Smooth muscle cell (in vitro differentiated cells): ENCODE results near the gene ATP5F1D. TPM values are rescaled to one million over a fixed set of nuclear protein-coding genes. Genes with fewer than 3 reads are reported as not detected.
"Not testable (repeated sequence)": the region's sequence is repeated elsewhere in the genome, so short reads cannot be mapped to it uniquely, and the experiment has no call there.

Experiments used
- DNase-seq: peaks from one replicate; lab custom pipeline; 2025; ENCODE audit not compliant: unreplicated experiment; lab: John Stamatoyannopoulos, UW
- H2AFZ ChIP-seq: fragments of 200-600 bp; sonication (generic); 2 replicates; pipeline ENCODE4 v1.6.0; 2016; ENCODE audit warnings: antibody characterized with exemption, low read depth, mild to moderate bottlenecking
- H3F3A ChIP-seq: fragments of 200-600 bp; sonication (generic); 2 replicates; pipeline ENCODE4 v1.6.0; 2017; ENCODE audit warnings: antibody characterized with exemption, low read depth
- H3K27ac ChIP-seq: fragments of 200-600 bp; sonication (generic); 2 replicates; pipeline ENCODE4 v1.5.1; 2016; ENCODE audit warnings: low read depth, mild to moderate bottlenecking
- H3K27me3 ChIP-seq: fragments of 200-600 bp; sonication (generic); 2 replicates; pipeline ENCODE4 v1.6.1; 2016; ENCODE audit warnings: low read depth, mild to moderate bottlenecking
- H3K36me3 ChIP-seq: fragments of 200-600 bp; sonication (generic); 2 replicates; pipeline ENCODE4 v1.5.1; 2016; ENCODE audit warnings: low read depth
- H3K4me1 ChIP-seq: fragments of 200-600 bp; sonication (generic); 2 replicates; pipeline ENCODE4 v1.5.1; 2016; ENCODE audit warnings: low read depth
- H3K4me2 ChIP-seq: fragments of 200-600 bp; sonication (generic); 2 replicates; pipeline ENCODE4 v1.6.0; 2016; ENCODE audit warnings: mild to moderate bottlenecking
- H3K4me3 ChIP-seq: fragments of 200-600 bp; sonication (generic); 2 replicates; pipeline ENCODE4 v1.5.1; 2016; ENCODE audit warnings: mild to moderate bottlenecking
- H3K79me2 ChIP-seq: fragments of 200-600 bp; sonication (generic); 2 replicates; pipeline ENCODE4 v1.6.0; 2016; ENCODE audit warnings: low read depth, mild to moderate bottlenecking
- H3K9ac ChIP-seq: fragments of 200-600 bp; sonication (generic); 2 replicates; pipeline ENCODE4 v1.6.0; 2016; ENCODE audit warnings: low read depth
- H3K9me3 ChIP-seq: fragments of 200-600 bp; sonication (generic); replicated peaks from 2 replicates; pipeline ENCODE4 v1.5.1; 2016; ENCODE audit warnings: low read depth
- H4K20me1 ChIP-seq: fragments of 200-600 bp; sonication (generic); 2 replicates; pipeline ENCODE4 v1.6.0; 2016; ENCODE audit warnings: low read depth
- WGBS: methylation state at CpG from one replicate; pipeline ENCODE4 v1.1.7; 2016; ENCODE audit warnings: low lambda C conversion rate; 5-methylcytosine and 5-hydroxymethylcytosine counted together
- polyA plus RNA-seq: library from polyadenylated mRNA; unstranded; fragments of >200 nt; fragmentation: Nextera tagmentation; extraction: Ambion mirVana; gene quantifications from 2 replicates; pipeline ENCODE4 v1.2.1, GENCODE V29; 2016
- total RNA-seq: library from RNA; depleted of rRNA; stranded (reverse); fragments of >200 nt; gene quantifications from 2 replicates; pipeline ENCODE4 v1.2.3, GENCODE V29; 2014
- TF ChIP-seq, protein P1 (sequence below): fragments of 200-600 bp; sonication (generic); IDR thresholded peaks from 2 replicates; pipeline ENCODE4 v1.5.1; 2017; ENCODE audit warnings: borderline replicate concordance, mild to moderate bottlenecking, antibody characterized with exemption; ENCODE audit not compliant: insufficient read depth, poor library complexity, severe bottlenecking

ATP5F1D gene
- total and polyA plus RNA-seq, 2 experiments from 2014 or later: 68.8 to 272 TPM

DNA sequence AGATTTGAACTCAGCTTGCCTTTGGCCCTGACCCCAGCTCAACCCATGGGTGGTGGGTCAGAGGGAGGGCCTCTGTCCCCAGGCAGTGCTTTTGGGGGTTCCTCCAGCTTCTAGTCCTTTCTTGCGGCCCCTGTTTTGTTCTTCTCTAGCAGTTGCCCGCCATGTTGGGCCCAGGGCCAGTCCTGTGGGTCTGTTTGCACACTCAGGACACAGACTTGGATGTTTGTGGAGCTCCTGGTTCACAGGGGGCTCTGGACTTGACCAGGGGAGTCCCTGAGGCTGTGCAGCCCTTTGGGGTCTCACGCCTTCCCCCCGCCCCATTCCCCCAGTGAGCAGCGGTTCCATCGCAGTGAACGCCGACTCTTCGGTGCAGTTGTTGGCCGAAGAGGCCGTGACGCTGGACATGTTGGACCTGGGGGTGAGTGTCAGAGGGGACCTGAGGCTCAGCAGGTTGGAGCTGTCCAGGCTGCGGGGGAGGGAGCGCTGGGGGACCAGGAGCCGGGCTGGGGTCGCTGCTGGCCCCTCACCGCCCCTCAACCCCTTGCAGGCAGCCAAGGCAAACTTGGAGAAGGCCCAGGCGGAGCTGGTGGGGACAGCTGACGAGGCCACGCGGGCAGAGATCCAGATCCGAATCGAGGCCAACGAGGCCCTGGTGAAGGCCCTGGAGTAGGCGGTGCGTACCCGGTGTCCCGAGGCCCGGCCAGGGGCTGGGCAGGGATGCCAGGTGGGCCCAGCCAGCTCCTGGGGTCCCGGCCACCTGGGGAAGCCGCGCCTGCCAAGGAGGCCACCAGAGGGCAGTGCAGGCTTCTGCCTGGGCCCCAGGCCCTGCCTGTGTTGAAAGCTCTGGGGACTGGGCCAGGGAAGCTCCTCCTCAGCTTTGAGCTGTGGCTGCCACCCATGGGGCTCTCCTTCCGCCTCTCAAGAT is 2.5 kb downstream of the ATP5F1D start:
- no peak overlapping the region for H3K9ac ChIP-seq
- H3K4me2 ChIP-seq: peak overlapping the region; percentile 62
- WGBS: 64% methylated on average over 25 of the region's 33 CpGs
- peaks cover 11% of the 10 kb centered on the region for H3K4me1 ChIP-seq
- no peak overlapping the region for H3K4me3 ChIP-seq
- H3K9me3 ChIP-seq: no peaks in the 10 kb centered on the region
- DNase-seq: peak; percentile 47
- H3K27ac ChIP-seq: peak overlapping the region; percentile 24
- no peak overlapping the region for H2AFZ ChIP-seq
- H3K79me2 ChIP-seq: peaks cover 21% of the 10 kb centered on the region
- no peaks in the 10 kb centered on the region for H3K27me3 ChIP-seq
- peaks cover 18% of the 10 kb centered on the region for H3F3A ChIP-seq
- H4K20me1 ChIP-seq: peaks cover 13% of the 10 kb centered on the region
- H3K36me3 ChIP-seq: no peaks in the 10 kb centered on the region
- TF ChIP-seq, protein P1, sequence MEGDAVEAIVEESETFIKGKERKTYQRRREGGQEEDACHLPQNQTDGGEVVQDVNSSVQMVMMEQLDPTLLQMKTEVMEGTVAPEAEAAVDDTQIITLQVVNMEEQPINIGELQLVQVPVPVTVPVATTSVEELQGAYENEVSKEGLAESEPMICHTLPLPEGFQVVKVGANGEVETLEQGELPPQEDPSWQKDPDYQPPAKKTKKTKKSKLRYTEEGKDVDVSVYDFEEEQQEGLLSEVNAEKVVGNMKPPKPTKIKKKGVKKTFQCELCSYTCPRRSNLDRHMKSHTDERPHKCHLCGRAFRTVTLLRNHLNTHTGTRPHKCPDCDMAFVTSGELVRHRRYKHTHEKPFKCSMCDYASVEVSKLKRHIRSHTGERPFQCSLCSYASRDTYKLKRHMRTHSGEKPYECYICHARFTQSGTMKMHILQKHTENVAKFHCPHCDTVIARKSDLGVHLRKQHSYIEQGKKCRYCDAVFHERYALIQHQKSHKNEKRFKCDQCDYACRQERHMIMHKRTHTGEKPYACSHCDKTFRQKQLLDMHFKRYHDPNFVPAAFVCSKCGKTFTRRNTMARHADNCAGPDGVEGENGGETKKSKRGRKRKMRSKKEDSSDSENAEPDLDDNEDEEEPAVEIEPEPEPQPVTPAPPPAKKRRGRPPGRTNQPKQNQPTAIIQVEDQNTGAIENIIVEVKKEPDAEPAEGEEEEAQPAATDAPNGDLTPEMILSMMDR: peak; percentile 86

DNA sequence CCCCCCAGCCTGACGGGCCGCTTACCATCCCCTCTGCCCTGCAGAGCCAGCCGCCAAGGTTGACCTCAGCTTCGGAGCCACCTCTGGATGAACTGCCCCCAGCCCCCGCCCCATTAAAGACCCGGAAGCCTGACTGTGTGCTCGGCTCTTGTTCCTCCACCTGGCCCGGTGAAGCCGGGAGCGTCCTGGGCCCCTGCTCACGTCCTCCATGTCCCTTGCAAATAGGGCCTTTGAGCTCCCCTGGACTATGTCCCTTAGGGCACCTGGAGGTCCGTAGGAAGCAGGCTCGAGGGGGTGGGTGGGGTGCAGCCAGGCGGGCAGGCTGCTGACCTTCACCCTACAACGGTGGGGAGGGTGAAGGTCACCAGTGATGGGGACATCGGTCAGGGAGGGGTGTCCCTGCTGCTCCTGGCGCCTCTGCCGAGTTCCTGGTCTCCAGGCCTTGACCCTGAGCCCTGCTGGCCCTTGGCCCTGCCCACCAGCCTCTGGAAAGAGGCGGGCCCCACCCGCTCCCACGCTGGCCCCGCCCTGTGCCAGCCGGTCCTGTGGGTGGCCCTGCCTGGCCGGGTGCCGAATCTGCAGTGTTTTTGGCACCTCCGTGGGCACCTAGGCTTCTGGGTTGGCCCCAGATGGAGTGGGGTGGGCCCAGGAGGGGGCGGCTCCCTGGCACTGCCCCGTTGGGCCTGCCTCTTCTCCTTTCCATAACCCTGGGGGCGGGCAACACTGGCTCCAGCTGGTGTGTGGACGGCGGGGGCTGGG is 3.3 kb downstream of the ATP5F1D start:
- TF ChIP-seq, protein P1: no peak
- H2AFZ ChIP-seq: no peak overlapping the region
- H4K20me1 ChIP-seq: peaks cover 16% of the 10 kb centered on the region
- H3K4me1 ChIP-seq: peaks cover 6% of the 10 kb centered on the region
- DNase-seq: no peak
- no peak overlapping the region for H3K4me3 ChIP-seq
- no peaks in the 10 kb centered on the region for H3K27me3 ChIP-seq
- peak overlapping the region; percentile 24 for H3K27ac ChIP-seq
- no peaks in the 10 kb centered on the region for H3K9me3 ChIP-seq
- no peak overlapping the region for H3K9ac ChIP-seq
- H3K36me3 ChIP-seq: no peaks in the 10 kb centered on the region
- peaks cover 10% of the 10 kb centered on the region for H3F3A ChIP-seq
- peak overlapping the region; percentile 62 for H3K4me2 ChIP-seq
- 77% methylated on average over 27 of the region's 31 CpGs for WGBS
- peaks cover 23% of the 10 kb centered on the region for H3K79me2 ChIP-seq

GRCh38 chr19:1245494-1246264 is 4.1 kb downstream of the ATP5F1D start:
- Histone ChIP-seq H3K27ac (peak overlapping the region; percentile 24), H3K4me1 (peaks cover 5% of the 10 kb centered on the region), H3K36me3 (no peaks in the 10 kb centered on the region), H4K20me1 (peaks cover 22% of the 10 kb centered on the region), H3K4me3 (no peak overlapping the region), H3K9me3 (no peaks in the 10 kb centered on the region), H3K9ac (no peak overlapping the region), H2AFZ (no peak overlapping the region), H3K27me3 (no peaks in the 10 kb centered on the region), H3F3A (peaks cover 9% of the 10 kb centered on the region), H3K79me2 (peaks cover 27% of the 10 kb centered on the region), H3K4me2 (no peak overlapping the region)
- 81% methylated on average over 16 of the region's 26 CpGs for WGBS
- TF ChIP-seq, protein P1: no peak
- DNase-seq: no peak

DNA sequence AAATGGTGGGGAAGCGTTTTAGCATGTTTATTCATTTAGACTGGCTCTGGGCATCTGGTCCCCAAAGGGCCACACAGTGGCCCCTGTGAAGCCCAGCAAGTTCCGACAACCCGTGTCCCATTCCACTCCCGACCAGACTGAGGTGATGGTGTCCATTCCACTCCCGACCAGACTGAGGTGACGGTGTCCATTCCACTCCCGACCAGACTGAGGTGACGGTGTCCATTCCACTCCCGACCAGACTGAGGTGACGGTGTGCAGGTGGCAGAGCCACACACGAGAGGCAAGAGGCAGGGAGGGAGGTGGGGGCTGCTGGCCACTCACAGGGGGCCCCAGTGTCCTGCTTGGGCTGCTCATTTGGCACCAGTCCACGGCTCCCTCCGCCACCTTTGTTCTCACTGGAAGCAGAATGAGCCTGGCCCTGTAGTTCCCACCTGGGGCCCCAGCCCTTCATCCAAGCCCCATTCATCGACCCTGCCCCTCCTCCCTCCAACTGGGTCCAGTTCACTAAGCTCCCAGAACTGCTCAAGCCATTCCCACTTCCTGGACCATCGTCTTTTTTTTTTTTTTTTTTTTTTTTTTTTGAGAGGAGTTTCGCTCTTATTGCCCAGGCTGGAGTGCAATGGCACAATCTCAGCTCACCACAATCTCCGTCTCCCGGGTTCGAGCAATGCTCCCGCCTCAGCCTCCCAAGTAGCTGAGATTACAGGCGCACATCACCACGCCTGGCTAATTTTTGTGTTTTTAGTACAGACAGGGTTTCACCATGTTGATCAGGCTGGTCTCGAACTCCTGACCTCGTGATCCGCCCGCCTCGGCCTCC is 4.9 kb downstream of the ATP5F1D start:
- H3K36me3 ChIP-seq, H3K4me1 ChIP-seq, H3K4me3 ChIP-seq, H3K27me3 ChIP-seq, H3K4me2 ChIP-seq, H3K27ac ChIP-seq, H2AFZ ChIP-seq, DNase-seq, H3K9ac ChIP-seq, H3K9me3 ChIP-seq: not testable (repeated sequence)
- Histone ChIP-seq H3K79me2 (peaks cover 32% of the 10 kb centered on the region), H4K20me1 (peaks cover 30% of the 10 kb centered on the region), H3F3A (peaks cover 13% of the 10 kb centered on the region)
- WGBS: 88% methylated on average over 27 of the region's 27 CpGs
